HG03196 (cell line): ENCODE measurements around the gene WNT2B.

Experiments used
- ATAC-seq: cut with Tn5 transposase; IDR thresholded peaks from one replicate; pipeline ENCODE4 v1.9.1; 2021; ENCODE audit not compliant: unreplicated experiment

WNT2B gene

DNA sequence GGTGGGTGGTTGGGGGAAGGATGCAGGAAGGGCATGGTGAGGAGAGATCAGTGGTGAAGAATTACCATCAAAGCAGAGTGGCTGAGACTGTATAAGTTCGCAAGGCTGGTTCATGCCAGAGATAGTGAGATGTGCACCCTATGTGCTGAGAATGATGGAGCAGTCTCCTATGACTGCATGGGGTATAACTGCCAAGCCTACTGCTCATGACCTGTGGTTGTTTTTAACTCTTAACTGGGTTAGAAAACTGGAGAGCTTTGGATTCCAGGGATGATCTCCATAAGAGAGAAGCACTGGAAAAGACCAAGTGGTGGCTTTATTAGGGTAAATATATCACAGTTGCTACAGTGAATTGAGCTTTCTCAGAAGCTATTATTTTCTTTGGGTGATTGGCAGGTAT is 16.2 kb downstream of the WNT2B start:
- no peak for ATAC-seq

- no peak for ATAC-seq
Measured at GRCh38 chr1:112527266-112528010, 18.7 kb downstream of the WNT2B start.

DNA sequence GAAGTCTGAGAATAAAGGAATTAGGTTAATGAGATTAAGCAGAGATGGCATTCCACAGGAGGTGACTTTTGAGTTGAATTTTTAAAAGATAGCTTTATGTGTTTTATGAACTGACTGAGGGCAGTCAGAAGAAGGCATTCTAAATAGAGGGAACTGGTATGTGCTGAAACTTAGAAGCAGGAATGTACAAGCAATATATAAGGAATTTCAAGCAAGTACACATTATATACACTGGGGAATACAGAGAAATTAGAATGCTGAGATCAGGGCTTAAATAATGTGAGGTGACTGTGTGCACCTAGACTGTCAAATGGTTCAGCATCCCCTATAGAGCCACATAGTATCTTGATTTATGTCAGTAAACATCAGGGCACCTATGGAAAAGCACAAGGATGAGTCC is 19.3 kb downstream of the WNT2B start:
- no peak for ATAC-seq

DNA sequence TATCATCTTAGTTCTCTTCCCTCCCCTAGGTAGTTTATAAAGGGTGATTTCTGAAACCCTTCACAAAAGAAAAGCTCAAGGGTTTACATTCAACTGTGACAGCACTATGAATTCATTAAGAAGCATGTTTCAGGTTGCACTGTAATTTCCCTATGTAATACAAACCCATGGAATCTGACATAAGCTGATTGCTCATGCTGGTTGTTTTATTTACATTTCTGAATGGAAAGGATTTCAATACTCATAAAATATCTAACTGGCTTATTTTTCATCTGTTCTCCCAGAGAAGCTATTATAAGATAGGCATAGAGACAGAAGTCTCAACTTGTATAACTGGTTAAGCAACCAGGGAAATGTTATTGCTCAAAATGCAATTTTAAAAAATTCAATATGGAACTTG is 20.5 kb downstream of the WNT2B start:
- no peak for ATAC-seq

- no peak for ATAC-seq
Measured at GRCh38 chr1:112530832-112531231, 22.1 kb downstream of the WNT2B start.

DNA sequence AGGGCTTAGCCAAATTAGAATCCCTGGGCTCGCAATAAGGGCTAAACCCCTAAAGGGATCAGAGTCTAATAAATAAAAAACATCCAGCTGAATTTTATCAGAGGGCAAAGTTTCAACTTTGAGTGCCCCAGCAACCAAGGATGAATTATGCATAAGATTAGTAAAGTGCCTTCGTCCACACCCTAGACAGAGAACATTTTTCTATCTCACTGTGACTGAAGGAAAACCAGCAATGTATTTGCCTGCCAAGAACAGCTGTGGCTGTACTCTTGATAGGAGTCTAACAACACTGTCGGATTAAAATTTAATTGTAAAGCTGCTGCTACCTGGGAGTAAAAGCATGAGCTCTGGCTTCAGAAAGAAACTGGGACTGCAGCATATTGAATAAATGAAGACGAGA is 23.3 kb downstream of the WNT2B start:
- no peak for ATAC-seq

DNA sequence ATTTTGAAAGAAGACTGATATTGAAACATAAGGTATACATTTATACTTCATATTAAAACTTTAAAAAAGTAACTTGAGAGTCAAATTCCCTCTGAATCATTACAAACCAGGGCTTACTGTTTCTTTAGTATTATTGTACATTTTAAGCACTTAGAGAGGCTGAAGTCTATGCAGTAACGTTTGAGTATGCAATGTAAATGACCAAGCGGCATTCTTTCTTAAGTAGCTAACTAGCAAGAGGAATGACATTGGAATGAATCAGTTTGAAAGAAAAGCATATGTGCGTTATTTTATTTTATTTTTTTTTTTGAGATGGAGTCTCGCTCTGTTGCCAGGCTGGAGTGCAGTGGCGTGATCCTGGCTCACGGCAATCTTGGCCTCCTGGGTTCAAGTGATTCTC is 24.3 kb downstream of the WNT2B start:
- no peak for ATAC-seq

- no peak for ATAC-seq
Measured at GRCh38 chr1:112536561-112536960, 27.8 kb downstream of the WNT2B start.

- ATAC-seq, result no peak
Measured at GRCh38 chr1:112537456-112537855, 28.7 kb downstream of the WNT2B start.

DNA sequence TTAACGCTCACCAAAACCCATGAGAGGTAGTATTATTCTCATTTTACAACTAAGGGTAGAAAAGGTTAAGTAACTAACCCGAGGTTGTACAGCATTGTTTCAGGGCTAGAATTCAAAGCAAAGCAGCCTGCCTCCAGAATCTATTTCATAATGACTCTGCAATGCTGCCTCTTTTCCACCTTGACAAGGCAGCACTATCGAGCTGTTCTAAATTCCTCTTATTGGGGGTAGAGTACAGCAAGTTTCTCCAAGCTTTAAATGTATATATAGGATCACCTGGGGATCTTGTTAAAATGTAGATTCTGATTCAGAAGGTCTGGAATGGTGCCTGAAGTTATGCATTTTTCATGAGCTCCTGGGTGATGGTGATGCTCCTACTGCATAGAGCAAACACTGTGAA is 30.1 kb downstream of the WNT2B start:
- ATAC-seq, result no peak

DNA sequence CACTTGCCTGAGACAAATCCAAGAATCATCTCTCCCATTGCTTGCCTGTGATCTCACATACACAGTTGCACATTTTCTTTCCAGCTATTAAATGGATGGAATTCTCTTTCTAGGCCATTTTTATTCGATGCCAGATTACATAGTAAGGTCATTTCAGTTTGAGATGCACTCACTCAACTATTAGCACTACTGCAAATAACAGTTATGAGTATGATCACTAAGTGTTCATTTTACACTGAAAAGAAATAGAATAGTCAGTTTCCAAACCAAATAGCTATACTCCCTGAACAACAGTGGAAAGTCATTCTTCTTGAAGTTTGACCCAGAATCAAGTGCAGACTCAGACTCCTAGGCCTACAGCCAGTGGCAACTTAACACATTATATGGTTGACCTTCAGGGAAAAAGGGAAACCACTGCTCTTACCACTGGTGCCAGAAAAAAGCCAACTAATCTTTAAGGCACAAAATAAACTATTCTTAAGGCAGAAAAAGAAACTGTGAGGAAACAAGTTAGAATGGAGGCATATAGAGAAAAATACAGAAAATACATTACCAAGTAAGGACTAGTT is 31.5 kb downstream of the WNT2B start:
- no peak for ATAC-seq

DNA sequence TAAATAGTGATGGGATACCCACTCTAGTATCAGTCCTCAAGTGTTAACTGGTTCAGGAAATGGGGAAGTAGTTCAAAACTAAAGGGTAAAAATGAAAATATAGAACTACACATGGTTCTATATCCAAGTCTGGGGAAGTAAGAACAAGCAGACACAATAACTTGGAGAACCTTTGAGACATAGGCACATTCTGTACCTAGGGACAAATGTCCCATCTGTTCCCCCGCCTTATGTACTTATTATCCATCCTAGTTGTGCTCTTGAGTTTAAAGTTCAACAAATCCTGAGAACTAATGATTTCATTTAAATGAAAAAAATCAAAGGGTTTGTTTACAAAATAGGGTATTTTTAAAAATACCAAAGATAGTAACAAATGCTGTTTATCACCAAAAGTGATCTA is 32.5 kb downstream of the WNT2B start:
- ATAC-seq, result no peak

- ATAC-seq, result no peak
Measured at GRCh38 chr1:112542206-112542973, 33.6 kb downstream of the WNT2B start.

GRCh38 chr1:112544011-112544688 is 35.4 kb downstream of the WNT2B start:
- no peak for ATAC-seq

DNA sequence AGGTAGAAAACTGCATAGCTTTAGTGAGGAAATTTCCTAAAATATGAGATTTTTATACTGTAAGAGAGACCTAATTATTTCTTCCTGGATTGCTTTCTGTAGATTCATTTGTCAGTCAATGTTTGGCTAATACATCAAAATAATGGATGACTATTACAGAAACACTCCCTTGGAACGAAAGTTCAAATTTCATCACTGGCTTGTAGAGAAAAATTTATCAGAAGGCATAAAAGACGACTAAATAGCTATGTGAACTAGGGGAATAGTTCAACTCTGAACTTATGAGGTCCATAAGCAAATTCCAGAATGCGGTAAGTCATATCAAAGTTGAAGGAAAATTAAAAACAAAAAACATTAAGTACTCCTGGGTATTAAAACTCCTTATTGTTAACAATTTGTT is 36.0 kb downstream of the WNT2B start:
- ATAC-seq, result no peak

- ATAC-seq, result no peak
Measured at GRCh38 chr1:112546076-112546475, 37.3 kb downstream of the WNT2B start.

DNA sequence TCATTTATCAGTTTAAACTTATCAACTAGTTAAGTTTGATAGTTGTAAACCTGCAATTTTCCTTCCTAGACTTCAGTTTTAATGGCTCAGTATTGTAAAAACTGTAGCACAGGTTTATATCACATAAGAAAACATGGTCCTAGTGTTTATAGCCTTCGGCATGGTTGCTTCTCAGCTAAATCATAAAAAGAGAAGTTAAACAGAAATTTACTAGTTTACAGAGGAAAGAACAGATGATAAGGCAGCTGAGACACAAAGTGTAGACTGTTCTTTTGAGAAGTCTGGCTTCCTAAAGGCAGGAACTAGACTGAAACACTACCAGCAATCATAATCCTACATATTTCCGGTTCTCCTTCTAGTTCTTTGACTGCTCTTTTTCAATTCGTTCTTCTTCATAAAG is 39.8 kb downstream of the WNT2B start:
- no peak for ATAC-seq

DNA sequence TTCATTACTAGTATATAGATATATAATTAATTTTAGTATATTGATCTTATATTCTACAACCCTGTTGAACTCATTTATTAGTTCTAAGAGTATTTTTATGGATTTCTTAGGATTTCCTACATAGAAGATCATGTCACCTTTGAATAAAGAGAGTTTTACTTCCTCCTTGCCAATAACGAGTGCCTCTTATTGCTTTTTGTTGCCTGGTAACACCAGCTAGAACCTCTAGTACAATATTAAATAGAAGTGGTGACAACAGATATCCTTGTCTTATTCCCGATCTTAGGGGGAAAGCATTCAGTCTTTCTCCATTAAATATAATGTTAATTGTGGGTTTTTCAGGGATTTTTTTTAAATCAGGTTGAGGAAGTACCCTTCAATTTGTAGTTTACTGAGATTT is 40.8 kb downstream of the WNT2B start:
- ATAC-seq, result no peak

- ATAC-seq, result no peak
Measured at GRCh38 chr1:112554411-112554810, 45.6 kb downstream of the WNT2B start.

GRCh38 chr1:112557385-112557784 is 48.6 kb downstream of the WNT2B start:
- ATAC-seq, result no peak

DNA sequence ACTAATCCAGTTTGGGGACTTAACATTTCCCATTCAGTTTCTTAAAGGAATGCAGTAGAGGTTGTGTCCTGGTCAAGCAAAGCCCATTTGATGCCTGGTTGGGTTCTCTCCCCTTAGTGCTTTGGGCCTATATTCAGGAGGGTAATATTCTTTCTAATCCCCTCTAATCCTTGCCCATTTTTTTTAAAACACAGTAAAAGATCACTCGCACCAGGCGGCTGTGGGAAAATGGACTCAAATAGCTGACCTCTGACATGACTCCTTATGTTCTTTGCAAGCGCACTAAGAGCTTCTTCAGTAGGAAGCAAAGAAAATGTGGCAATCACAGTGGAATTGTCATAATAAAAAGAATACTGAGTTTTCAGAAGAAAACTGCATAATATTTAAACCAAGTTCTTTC is 49.9 kb downstream of the WNT2B start:
- ATAC-seq, result no peak

DNA sequence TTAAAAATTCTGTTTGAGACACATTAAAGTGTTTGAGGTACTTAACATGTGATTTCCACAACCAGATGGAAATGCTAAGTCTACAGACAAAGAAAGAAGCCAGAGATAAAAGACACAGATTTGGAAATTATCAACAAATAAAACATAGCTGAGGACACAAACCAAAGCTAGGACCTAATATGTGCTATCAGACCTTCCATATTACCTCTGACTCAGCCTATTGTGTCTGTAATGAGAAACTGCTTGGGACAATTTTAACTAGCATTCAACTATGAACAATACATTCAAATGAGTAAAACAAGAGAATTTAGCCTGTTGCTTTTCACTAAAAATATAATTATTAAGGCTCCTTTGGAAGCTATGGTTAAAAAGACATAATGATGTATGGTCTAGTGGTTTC is 54.6 kb downstream of the WNT2B start:
- no peak for ATAC-seq
